ENCODE measurements around the gene PCDH8.

DNA sequence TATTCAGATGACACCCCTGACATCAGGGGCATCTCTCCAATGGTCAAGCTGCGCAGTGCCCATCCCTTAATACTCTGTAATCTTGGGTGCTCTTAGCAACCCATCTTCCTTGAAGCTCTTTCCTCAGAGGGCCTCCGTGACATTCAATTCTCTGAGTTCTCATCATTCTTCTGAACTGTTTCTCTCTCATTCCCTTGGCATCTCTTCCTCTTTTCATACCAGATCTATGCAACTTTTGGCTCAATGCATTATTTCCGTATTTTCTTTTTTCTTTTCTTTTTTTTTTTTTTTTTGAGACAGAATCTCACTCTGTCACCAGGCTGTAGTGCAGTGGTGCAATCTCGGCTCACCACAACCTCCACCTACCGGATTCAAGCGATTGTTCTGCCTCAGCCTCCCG is 53.9 kb downstream of the PCDH8 start:
- TF ChIP-seq, protein P1, sequence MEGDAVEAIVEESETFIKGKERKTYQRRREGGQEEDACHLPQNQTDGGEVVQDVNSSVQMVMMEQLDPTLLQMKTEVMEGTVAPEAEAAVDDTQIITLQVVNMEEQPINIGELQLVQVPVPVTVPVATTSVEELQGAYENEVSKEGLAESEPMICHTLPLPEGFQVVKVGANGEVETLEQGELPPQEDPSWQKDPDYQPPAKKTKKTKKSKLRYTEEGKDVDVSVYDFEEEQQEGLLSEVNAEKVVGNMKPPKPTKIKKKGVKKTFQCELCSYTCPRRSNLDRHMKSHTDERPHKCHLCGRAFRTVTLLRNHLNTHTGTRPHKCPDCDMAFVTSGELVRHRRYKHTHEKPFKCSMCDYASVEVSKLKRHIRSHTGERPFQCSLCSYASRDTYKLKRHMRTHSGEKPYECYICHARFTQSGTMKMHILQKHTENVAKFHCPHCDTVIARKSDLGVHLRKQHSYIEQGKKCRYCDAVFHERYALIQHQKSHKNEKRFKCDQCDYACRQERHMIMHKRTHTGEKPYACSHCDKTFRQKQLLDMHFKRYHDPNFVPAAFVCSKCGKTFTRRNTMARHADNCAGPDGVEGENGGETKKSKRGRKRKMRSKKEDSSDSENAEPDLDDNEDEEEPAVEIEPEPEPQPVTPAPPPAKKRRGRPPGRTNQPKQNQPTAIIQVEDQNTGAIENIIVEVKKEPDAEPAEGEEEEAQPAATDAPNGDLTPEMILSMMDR (conservative IDR thresholded peaks at IDR 0.05 in 1 of 2, IDR thresholded peaks at IDR 0.05 in 1 of 2; ENCODE audit: low read depth in 1 of 2, low read length in 2 of 2): no peak
- no peak for TF ChIP-seq EZH2 (IDR thresholded peaks at IDR 0.05; ENCODE audit: low read length, missing control alignments)
